ENCODE measurements around the gene SVIP.

DNA sequence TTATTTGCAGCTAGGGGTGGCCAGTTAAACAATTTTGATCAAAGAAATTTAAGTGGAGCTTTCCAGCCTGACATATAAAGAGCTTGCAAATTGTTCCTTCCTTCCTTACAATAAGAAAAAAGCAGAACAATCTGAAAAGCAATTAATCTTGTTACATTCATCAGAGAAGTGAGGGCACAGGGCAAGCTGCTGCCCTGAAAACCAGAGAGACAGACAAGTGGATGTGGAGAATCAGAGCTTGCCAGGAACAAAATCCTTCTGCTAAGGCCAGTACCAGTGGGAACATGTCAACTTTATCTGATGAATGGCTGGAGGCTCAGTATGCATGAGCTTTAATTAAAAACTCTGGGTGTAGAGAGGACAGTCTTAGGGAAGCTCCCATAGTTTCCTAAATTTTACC is 21.9 kb upstream of the SVIP start:
- TF ChIP-seq, protein P1, sequence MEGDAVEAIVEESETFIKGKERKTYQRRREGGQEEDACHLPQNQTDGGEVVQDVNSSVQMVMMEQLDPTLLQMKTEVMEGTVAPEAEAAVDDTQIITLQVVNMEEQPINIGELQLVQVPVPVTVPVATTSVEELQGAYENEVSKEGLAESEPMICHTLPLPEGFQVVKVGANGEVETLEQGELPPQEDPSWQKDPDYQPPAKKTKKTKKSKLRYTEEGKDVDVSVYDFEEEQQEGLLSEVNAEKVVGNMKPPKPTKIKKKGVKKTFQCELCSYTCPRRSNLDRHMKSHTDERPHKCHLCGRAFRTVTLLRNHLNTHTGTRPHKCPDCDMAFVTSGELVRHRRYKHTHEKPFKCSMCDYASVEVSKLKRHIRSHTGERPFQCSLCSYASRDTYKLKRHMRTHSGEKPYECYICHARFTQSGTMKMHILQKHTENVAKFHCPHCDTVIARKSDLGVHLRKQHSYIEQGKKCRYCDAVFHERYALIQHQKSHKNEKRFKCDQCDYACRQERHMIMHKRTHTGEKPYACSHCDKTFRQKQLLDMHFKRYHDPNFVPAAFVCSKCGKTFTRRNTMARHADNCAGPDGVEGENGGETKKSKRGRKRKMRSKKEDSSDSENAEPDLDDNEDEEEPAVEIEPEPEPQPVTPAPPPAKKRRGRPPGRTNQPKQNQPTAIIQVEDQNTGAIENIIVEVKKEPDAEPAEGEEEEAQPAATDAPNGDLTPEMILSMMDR (IDR thresholded peaks at IDR 0.05; ENCODE audit: insufficient read depth, low read length, poor library complexity, severe bottlenecking) = no peak
- TF ChIP-seq EZH2phosphoT487 (conservative IDR thresholded peaks at IDR 0.05; ENCODE audit: low read length) = no peak

All from SU-DHL-6 (cell line).